Skeletal muscle cell (primary cell): ENCODE results near the gene SLIT3.

Source experiments
- DNase-seq: peaks from one replicate; pipeline ENCODE4 v3.0.0-alpha.2; 2010; ENCODE audit warnings: low read depth
- H3K4me3 ChIP-seq: 2 replicates; pipeline ENCODE4 v1.5.1; 2011; ENCODE audit warnings: low read depth, mild to moderate bottlenecking, control low read depth, low read length, moderate library complexity

The SLIT3 gene

GRCh38 chr5:169097374-169098326, 203.3 kb downstream of the SLIT3 start:
- no peak for DNase-seq
- H3K4me3 ChIP-seq = no peak overlapping the region

DNA sequence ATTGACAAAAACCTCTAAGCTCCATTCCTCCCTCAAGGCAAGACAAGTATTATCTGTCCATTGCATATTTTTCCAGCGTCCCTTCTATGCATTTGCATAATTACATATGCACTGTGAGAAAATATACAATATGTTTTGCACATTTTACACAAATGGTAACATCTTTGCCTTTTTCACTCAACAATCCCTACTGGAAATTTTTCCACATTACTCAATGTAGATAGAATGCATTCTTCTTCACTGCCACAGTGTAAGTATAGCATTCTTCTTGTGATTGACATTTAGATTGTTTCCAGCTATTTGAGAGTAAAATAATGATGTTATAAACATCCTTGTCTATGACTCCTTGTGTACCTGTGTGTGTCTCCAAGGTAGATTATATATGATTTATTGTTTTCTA, 205.0 kb downstream of the SLIT3 start:
- H3K4me3 ChIP-seq = no peak overlapping the region
- no peak for DNase-seq

DNA sequence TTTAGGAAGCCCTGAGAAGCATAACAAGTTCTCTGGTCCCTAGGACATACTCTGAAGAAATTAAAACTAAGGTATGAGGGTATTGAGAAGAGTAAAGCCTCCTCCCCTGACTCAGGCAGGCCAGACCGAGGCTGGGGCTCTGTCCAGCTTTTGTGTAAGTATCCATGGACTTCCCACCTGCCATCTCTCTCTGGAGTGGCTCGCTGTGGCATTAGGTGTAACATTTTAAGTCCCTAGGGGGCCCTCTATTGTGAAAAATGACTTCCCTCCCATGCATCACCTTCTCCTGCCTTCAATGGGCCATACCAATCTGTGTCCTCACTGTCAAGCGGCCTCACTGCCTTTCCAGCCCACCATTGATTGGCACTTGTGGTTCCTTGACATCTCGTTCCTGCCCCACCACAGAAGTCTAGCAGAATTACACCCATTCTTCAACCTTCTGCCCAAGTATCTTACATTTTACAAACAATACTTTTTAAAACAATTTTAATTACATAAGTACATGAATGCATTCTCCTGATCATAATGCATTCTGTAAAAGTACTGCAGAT, 205.5 kb downstream of the SLIT3 start:
- H3K4me3 ChIP-seq = no peak overlapping the region
- DNase-seq = no peak

DNA sequence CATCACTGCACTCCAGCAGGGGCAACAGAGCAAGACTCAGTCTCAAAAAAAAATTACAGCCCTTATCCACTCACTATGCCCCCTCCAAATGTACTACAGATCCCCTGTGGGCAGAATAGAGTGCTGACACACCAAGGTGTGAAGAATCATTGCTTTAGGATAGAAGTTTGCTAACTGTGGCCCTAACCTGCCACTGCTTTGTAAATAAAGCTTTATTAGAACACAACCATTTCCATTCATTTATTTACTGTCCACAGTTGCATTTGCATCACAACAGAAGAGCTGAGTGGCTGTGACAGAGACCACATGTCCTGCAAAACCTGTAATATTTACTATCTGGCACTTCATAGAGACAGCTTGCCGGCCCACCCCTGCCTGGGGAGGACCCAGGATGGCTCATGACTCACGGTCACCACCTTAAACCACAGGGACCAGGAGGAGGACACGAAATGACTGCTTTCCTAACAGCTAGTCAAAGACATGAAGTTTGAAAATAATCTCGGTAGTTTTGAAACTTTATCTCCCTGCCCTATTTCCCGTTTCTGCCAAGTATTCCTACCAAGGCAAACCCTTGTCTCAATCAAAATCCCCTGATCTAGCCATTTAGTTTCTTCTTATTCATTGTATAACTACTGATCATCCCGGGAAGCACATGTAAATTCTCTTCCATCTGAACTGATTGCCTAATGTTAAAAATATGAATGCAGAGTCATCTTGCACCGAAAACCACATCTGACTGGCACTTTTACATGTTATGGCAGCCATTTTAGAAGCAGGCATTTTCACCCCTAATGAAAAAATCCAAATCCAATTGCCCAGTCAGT, 206.1 kb downstream of the SLIT3 start:
- DNase-seq = no peak
- H3K4me3 ChIP-seq = no peak overlapping the region

- no peak overlapping the region for H3K4me3 ChIP-seq
- DNase-seq = no peak
Observed at GRCh38 chr5:169091396-169091980, 209.5 kb downstream of the SLIT3 start.

- DNase-seq = no peak
- H3K4me3 ChIP-seq = no peak overlapping the region
Observed at GRCh38 chr5:169089343-169089742, 211.6 kb downstream of the SLIT3 start.

GRCh38 chr5:169088028-169088725, 212.8 kb downstream of the SLIT3 start:
- H3K4me3 ChIP-seq = no peak overlapping the region
- DNase-seq = no peak

GRCh38 chr5:169085636-169086035, 215.3 kb downstream of the SLIT3 start:
- no peak for DNase-seq
- H3K4me3 ChIP-seq = no peak overlapping the region

DNA sequence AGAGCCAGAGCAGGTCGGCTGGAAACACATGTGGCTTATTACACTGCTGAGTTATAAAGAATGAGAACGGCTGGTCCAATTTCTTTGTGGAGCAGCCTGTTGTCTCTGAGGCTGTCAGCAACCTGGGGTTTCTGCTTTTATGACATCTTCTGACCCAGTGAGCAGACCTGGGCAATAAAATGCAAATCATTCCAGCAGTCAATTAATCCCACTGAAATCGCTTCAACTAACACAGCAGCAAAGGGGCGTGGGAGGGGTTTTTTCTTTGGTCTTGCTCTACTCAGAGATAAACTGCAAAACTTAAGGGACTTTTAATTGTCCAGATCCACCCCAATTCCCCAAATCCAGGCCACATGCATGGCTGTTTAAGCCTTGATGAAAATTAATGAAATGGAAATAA, 215.7 kb downstream of the SLIT3 start:
- no peak for DNase-seq
- H3K4me3 ChIP-seq = no peak overlapping the region

- DNase-seq = no peak
Observed at GRCh38 chr5:169084775-169085174, 216.2 kb downstream of the SLIT3 start.

GRCh38 chr5:169083394-169084018, 217.4 kb downstream of the SLIT3 start:
- no peak overlapping the region for H3K4me3 ChIP-seq
- DNase-seq = no peak

More at GRCh38 chr5:169084775-169085174, 216.2 kb downstream of the SLIT3 start:
- no peak overlapping the region for H3K4me3 ChIP-seq

DNA sequence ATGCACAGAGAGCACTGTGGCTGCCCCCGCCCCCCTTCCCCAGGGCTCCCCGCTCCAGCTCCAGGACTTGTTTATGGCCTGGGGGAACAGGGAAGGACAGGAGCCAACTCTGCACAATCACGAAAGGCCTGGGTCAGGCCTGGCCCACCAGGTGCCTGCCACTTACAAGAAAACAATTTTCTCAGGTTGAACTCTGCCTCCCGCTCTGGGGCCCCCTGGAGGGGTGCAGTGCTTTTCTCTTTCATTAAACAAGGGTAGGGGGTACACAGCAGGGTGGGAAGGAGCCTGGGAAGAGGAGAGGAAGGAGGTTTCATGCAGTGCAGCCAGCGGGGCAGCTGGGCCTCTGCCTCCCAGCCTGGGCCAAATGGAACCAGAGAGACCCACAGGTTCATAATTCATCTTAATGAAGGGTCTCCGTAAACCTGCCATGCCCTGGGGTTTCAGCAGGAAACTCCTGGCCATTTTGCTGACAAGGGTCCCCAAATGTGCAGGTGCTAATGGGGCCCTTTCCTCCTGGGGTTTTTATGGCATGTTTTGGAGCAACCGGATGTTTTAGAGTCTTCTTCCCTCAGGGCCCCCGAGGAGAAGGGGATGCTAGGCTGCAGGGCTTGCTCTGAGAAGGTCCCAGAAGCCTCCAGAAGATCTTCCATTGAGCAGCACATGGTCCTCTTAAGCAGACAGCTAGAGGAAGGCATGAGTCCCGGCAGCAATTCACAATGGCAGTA, 219.8 kb downstream of the SLIT3 start:
- no peak for DNase-seq
- H3K4me3 ChIP-seq = no peak overlapping the region

GRCh38 chr5:169080448-169080911, 220.5 kb downstream of the SLIT3 start:
- DNase-seq = no peak
- H3K4me3 ChIP-seq = no peak overlapping the region

DNA sequence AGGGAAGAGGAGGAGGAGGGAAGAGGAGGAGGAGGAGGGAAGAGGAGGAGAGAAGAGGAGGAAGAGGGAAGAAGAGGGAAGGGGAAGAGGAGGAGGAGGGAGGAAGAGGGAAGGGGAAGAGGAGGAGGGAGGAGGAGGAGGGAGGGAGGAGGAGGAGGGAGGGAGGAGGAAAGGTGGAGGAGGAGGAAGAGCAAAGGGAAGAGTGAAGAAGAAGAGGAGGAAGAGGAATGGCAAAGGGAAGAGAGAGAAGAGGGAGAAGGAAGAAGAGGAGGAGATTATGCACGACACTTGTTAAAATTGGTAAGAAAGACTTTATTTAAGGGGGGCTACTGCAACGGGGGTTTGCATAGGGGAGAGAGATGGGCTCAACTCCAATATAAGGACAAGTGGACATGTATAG, 221.2 kb downstream of the SLIT3 start:
- no peak overlapping the region for H3K4me3 ChIP-seq
- no peak for DNase-seq

GRCh38 chr5:169074839-169075238, 226.1 kb downstream of the SLIT3 start:
- no peak for DNase-seq
- H3K4me3 ChIP-seq = no peak overlapping the region

DNA sequence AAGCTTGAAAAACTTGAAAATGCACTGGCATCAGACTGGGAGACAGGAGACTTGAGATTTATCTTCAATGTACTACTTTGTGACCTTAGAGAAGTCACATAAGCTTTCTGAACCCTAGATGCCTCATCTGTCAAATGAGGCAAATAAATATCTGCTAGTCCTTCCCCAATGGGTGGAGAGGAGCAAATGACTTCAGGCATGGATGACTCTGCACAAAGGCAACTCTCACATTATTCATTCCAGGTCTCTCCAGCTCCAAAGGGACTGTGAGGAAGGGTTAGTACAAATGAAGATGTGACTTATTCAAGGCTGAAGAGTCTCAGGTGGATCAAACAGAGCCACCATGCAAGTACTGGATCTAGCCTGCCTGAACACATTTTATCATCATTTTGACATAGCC, 228.7 kb downstream of the SLIT3 start:
- no peak for DNase-seq
- no peak overlapping the region for H3K4me3 ChIP-seq

- H3K4me3 ChIP-seq = no peak overlapping the region
- no peak for DNase-seq
Observed at GRCh38 chr5:169070413-169070812, 230.5 kb downstream of the SLIT3 start.

DNA sequence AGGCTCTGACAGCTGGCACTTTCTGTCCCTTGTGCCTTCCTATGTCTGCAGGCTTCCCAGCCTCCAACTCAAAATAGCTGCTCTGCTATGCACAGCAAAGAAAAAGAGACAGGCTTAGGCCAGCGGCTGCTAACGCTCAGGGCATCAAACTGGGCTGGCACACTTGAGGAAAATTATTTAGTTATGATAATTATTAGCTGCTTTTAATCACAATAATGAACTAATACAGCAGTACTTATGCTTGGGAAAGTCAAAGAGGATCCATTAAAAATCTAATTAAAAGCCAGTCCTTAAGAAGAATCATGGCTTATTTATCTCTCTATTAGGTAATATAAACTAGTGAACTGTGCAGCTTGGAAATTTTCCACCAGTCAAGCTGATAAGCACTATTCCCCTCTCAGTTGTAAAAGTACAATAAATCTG, 233.2 kb downstream of the SLIT3 start:
- no peak for DNase-seq
- H3K4me3 ChIP-seq = no peak overlapping the region
